ENCODE measurements around the gene DPP10.

The DPP10 gene

GRCh38 chr2:115560666-115561065, 1118.2 kb downstream of the DPP10 start:
- FAIRE-seq = no peak
- no peak for DNase-seq (ENCODE audit: insufficient read length)
- no peak for TF ChIP-seq POLR2AphosphoS5 (IDR thresholded peaks at IDR 0.05; ENCODE audit: low read depth, low read length)
- no peak for TF ChIP-seq POLR2A (IDR thresholded peaks at IDR 0.05; ENCODE audit: low read depth, low read length)
- no peak for TF ChIP-seq TAF1 (IDR thresholded peaks at IDR 0.05; ENCODE audit: borderline replicate concordance, low read depth, low read length)

GRCh38 chr2:115568643-115569042, 1126.2 kb downstream of the DPP10 start:
- FAIRE-seq (no peak), DNase-seq (ENCODE audit: insufficient read length) (no peak)
- TF ChIP-seq TAF1 (IDR thresholded peaks at IDR 0.05; ENCODE audit: borderline replicate concordance, low read depth, low read length) (no peak), POLR2AphosphoS5 (IDR thresholded peaks at IDR 0.05; ENCODE audit: low read depth, low read length) (no peak), POLR2A (IDR thresholded peaks at IDR 0.05; ENCODE audit: low read depth, low read length) (no peak)

- FAIRE-seq (no peak), DNase-seq (ENCODE audit: insufficient read length) (no peak)
- TF ChIP-seq TAF1 (IDR thresholded peaks at IDR 0.05; ENCODE audit: borderline replicate concordance, low read depth, low read length) = no peak
These were observed 1127.1 kb downstream of the DPP10 start for GRCh38 chr2:115569547-115569946.

- DNase-seq (ENCODE audit: insufficient read length) (no peak), FAIRE-seq (no peak)
- TF ChIP-seq POLR2A (IDR thresholded peaks at IDR 0.05; ENCODE audit: low read depth, low read length) (no peak), TAF1 (IDR thresholded peaks at IDR 0.05; ENCODE audit: borderline replicate concordance, low read depth, low read length) (no peak), POLR2AphosphoS5 (IDR thresholded peaks at IDR 0.05; ENCODE audit: low read depth, low read length) (no peak)
These were observed 1130.3 kb downstream of the DPP10 start for GRCh38 chr2:115572746-115573145.

- TF ChIP-seq POLR2A (IDR thresholded peaks at IDR 0.05; ENCODE audit: low read depth, low read length) (no peak), POLR2AphosphoS5 (IDR thresholded peaks at IDR 0.05; ENCODE audit: low read depth, low read length) (no peak), TAF1 (IDR thresholded peaks at IDR 0.05; ENCODE audit: borderline replicate concordance, low read depth, low read length) (no peak)
- FAIRE-seq (no peak), DNase-seq (ENCODE audit: insufficient read length) (no peak)
These were observed 1131.3 kb downstream of the DPP10 start for GRCh38 chr2:115573756-115574155.

GRCh38 chr2:115574667-115575066, 1132.2 kb downstream of the DPP10 start:
- FAIRE-seq (no peak), DNase-seq (ENCODE audit: insufficient read length) (no peak)

GRCh38 chr2:115580784-115581183, 1138.3 kb downstream of the DPP10 start:
- no peak for DNase-seq (ENCODE audit: insufficient read length)
- TF ChIP-seq TAF1 (IDR thresholded peaks at IDR 0.05; ENCODE audit: borderline replicate concordance, low read depth, low read length) (no peak), POLR2AphosphoS5 (IDR thresholded peaks at IDR 0.05; ENCODE audit: low read depth, low read length) (no peak), POLR2A (IDR thresholded peaks at IDR 0.05; ENCODE audit: low read depth, low read length) (no peak)
- no peak for FAIRE-seq

More at GRCh38 chr2:115574667-115575066, 1132.2 kb downstream of the DPP10 start:
- TF ChIP-seq POLR2AphosphoS5 (IDR thresholded peaks at IDR 0.05; ENCODE audit: low read depth, low read length) = no peak
- TF ChIP-seq POLR2A (IDR thresholded peaks at IDR 0.05; ENCODE audit: low read depth, low read length) = no peak
- TF ChIP-seq TAF1 (IDR thresholded peaks at IDR 0.05; ENCODE audit: borderline replicate concordance, low read depth, low read length) = no peak

GRCh38 chr2:115584507-115584906, 1142.1 kb downstream of the DPP10 start:
- no peak for TF ChIP-seq POLR2AphosphoS5 (IDR thresholded peaks at IDR 0.05; ENCODE audit: low read depth, low read length)
- no peak for TF ChIP-seq POLR2A (IDR thresholded peaks at IDR 0.05; ENCODE audit: low read depth, low read length)
- no peak for DNase-seq (ENCODE audit: insufficient read length)
- no peak for FAIRE-seq

- TF ChIP-seq POLR2A (IDR thresholded peaks at IDR 0.05; ENCODE audit: low read depth, low read length) (no peak), POLR2AphosphoS5 (IDR thresholded peaks at IDR 0.05; ENCODE audit: low read depth, low read length) (no peak), TAF1 (IDR thresholded peaks at IDR 0.05; ENCODE audit: borderline replicate concordance, low read depth, low read length) (no peak)
- DNase-seq (ENCODE audit: insufficient read length) (no peak), FAIRE-seq (no peak)
These were observed 1154.4 kb downstream of the DPP10 start for GRCh38 chr2:115596659-115597375.

- no peak for DNase-seq (ENCODE audit: insufficient read length)
- no peak for TF ChIP-seq POLR2AphosphoS5 (IDR thresholded peaks at IDR 0.05; ENCODE audit: low read depth, low read length)
- TF ChIP-seq POLR2A (IDR thresholded peaks at IDR 0.05; ENCODE audit: low read depth, low read length) = no peak
- TF ChIP-seq TAF1 (IDR thresholded peaks at IDR 0.05; ENCODE audit: borderline replicate concordance, low read depth, low read length) = no peak
- no peak for FAIRE-seq
These were observed 1160.8 kb downstream of the DPP10 start for GRCh38 chr2:115603285-115603684.

- DNase-seq (ENCODE audit: insufficient read length) (no peak), FAIRE-seq (no peak)
- TF ChIP-seq POLR2A (IDR thresholded peaks at IDR 0.05; ENCODE audit: low read depth, low read length) (no peak), TAF1 (IDR thresholded peaks at IDR 0.05; ENCODE audit: borderline replicate concordance, low read depth, low read length) (no peak), POLR2AphosphoS5 (IDR thresholded peaks at IDR 0.05; ENCODE audit: low read depth, low read length) (no peak)
These were observed 1163.9 kb downstream of the DPP10 start for GRCh38 chr2:115606350-115606749.

- no peak for FAIRE-seq
- DNase-seq (ENCODE audit: insufficient read length) = no peak
- TF ChIP-seq POLR2A (IDR thresholded peaks at IDR 0.05; ENCODE audit: low read depth, low read length) = no peak
- no peak for TF ChIP-seq TAF1 (IDR thresholded peaks at IDR 0.05; ENCODE audit: borderline replicate concordance, low read depth, low read length)
- no peak for TF ChIP-seq POLR2AphosphoS5 (IDR thresholded peaks at IDR 0.05; ENCODE audit: low read depth, low read length)
These were observed 1167.5 kb downstream of the DPP10 start for GRCh38 chr2:115609978-115610377.
